ENCODE measurements around the gene NSMF. TPM values are rescaled to one million over a fixed set of nuclear protein-coding genes. Genes with fewer than 3 reads are reported as not detected.
A peak's percentile ranks its signal among the peaks of the same experiment; 100 is the strongest.

NSMF gene
- total RNA-seq, 1 donor: 22.4 TPM

DNA sequence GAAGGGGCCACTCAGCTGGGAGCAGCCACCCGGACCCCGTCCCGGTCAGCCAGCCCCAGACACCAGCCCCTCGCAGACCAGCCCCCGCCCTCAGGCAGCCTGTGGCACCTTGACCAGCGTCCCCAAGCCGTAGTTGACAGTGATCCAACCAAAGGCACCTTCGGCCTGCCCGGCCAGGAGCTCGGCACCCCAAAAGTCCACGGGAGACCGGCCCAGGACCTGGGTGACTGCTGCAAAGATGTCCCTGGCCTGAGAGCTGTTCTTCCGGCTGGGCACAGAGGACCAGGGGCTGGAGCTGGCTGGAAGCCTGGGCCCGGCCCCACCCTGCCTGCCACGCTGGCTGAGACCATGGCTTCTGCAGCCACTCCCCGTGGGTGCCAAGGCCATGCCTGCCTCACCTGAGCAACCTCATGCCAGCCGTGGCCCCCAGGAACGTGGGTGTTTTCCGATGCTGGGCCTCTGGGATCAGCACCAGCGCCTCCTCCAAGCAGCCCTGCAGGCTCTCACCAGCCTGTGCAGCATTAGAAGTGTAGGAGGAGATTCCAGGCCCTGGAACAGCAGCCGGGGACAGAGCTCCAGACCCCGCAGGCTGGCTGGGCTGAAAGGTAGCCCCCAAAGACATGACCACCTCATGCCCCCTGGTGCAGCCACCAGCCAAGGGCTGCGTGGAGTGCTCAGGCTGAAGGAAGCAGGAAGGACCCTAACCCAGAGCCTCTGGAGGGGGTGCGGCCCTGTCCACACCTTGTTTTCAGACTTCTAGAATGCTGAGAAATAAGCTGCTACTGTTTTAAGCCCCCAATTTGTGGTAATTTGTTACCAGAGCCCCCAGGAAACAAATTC lies 22.2 kb downstream of the NSMF start:
- Histone ChIP-seq H3K27ac (ENCODE audit: low read depth, low read length) (no peak overlapping the region), H3K9me3 (ENCODE audit: low read depth, low read length) (no peaks in the 10 kb centered on the region), H3K4me3 (ENCODE audit: insufficient read depth, low read length) (no peak overlapping the region), H3K4me2 (ENCODE audit: insufficient read depth, low read length) (no peak overlapping the region), H4K20me1 (ENCODE audit: insufficient read depth, low read length) (no peaks in the 10 kb centered on the region), H2AFZ (ENCODE audit: low read length) (no peak overlapping the region), H3K27me3 (ENCODE audit: insufficient read depth, low read length) (peaks cover 1% of the 10 kb centered on the region), H3K79me2 (ENCODE audit: insufficient read depth, low read length) (no peaks in the 10 kb centered on the region), H3K4me1 (ENCODE audit: insufficient read depth, low read length) (peaks cover 8% of the 10 kb centered on the region), H3K36me3 (ENCODE audit: insufficient read depth, low read length) (no peaks in the 10 kb centered on the region)
- TF ChIP-seq, protein P1, sequence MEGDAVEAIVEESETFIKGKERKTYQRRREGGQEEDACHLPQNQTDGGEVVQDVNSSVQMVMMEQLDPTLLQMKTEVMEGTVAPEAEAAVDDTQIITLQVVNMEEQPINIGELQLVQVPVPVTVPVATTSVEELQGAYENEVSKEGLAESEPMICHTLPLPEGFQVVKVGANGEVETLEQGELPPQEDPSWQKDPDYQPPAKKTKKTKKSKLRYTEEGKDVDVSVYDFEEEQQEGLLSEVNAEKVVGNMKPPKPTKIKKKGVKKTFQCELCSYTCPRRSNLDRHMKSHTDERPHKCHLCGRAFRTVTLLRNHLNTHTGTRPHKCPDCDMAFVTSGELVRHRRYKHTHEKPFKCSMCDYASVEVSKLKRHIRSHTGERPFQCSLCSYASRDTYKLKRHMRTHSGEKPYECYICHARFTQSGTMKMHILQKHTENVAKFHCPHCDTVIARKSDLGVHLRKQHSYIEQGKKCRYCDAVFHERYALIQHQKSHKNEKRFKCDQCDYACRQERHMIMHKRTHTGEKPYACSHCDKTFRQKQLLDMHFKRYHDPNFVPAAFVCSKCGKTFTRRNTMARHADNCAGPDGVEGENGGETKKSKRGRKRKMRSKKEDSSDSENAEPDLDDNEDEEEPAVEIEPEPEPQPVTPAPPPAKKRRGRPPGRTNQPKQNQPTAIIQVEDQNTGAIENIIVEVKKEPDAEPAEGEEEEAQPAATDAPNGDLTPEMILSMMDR (IDR thresholded peaks at IDR 0.05; ENCODE audit: extremely low read depth, low read depth, low read length): no peak
- no peak for DNase-seq (ENCODE audit: insufficient read length, low spot score, missing footprints)

DNA sequence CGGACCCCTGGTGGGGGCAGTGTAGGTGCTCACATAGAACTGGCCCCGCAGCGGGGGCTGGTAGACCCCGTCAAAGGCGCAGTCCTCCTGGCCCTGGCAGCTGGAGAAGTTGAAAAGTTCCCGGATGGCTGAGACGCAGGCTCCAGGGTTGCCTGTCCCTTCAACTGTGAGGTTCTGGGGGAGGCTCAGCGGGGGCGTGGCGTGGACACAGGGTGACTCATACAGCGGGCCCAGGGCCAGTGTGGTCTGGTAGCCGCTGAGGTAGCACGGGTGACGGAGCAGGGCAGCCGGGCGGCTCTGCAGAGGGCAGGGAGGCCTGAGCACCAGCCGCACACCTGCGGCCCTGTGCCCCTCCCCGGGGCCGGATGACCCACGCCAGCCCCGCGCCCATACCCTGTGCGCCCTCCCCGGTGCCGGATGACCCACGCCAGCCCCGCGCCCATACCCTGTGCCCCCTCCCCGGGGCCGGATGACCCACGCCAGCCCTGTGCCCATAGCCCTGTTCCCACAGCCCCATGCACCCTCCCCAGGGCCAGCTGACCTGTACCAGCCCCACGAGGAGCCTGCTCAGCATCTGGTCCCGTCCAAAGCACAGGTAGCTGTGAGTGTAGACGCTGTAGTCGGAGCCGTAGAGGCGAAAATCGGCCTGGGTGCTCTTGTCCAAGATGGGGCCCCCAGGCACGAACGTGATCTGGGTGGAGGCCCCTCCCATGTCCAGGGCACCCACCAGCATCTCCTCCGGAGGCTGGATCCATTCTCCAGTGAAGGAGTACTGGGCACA lies 23.0 kb downstream of the NSMF start:
- peak; percentile 100 for DNase-seq (ENCODE audit: insufficient read length, low spot score, missing footprints)
- Histone ChIP-seq H3K4me1 (ENCODE audit: insufficient read depth, low read length) (peaks cover 8% of the 10 kb centered on the region), H3K79me2 (ENCODE audit: insufficient read depth, low read length) (no peaks in the 10 kb centered on the region), H4K20me1 (ENCODE audit: insufficient read depth, low read length) (no peaks in the 10 kb centered on the region), H3K27me3 (ENCODE audit: insufficient read depth, low read length) (no peaks in the 10 kb centered on the region), H3K27ac (ENCODE audit: low read depth, low read length) (no peak overlapping the region), H3K9me3 (ENCODE audit: low read depth, low read length) (no peaks in the 10 kb centered on the region), H3K36me3 (ENCODE audit: insufficient read depth, low read length) (no peaks in the 10 kb centered on the region), H2AFZ (ENCODE audit: low read length) (peak overlapping the region; percentile 56), H3K4me3 (ENCODE audit: insufficient read depth, low read length) (no peak overlapping the region), H3K4me2 (ENCODE audit: insufficient read depth, low read length) (peak overlapping the region; percentile 9)
- TF ChIP-seq, protein P1 (IDR thresholded peaks at IDR 0.05; ENCODE audit: extremely low read depth, low read depth, low read length): no peak

DNA sequence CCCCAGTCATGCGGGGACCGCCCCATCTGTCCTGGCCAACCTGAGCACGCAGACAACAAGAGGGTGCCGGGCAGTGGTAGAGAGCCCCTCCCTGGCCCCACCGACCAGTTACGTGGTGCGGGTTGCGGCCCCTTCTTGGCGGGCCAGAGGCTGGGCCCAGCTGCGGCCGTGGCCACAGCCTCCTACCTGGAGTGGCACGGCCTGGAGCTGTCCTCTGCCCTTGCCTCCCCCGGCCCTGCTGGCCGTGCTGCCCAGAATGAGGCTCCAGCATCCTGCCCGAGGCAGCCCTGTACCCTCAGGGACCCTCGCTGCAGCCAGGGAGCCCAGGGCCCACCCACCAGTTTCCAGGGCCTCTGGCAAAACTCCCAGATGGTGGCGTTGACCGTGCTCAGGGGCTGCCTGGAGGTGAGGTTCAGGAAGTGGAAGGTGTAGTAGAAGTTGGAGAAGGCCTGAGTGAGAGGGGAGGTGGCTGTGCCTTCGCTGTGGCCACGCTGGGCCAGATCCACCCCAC lies 23.7 kb downstream of the NSMF start:
- Histone ChIP-seq H3K79me2 (ENCODE audit: insufficient read depth, low read length) (no peaks in the 10 kb centered on the region), H3K9me3 (ENCODE audit: low read depth, low read length) (no peaks in the 10 kb centered on the region), H3K4me2 (ENCODE audit: insufficient read depth, low read length) (no peak overlapping the region), H3K4me3 (ENCODE audit: insufficient read depth, low read length) (no peak overlapping the region), H2AFZ (ENCODE audit: low read length) (no peak overlapping the region), H3K4me1 (ENCODE audit: insufficient read depth, low read length) (peaks cover 8% of the 10 kb centered on the region), H3K27ac (ENCODE audit: low read depth, low read length) (no peak overlapping the region), H3K36me3 (ENCODE audit: insufficient read depth, low read length) (no peaks in the 10 kb centered on the region), H3K27me3 (ENCODE audit: insufficient read depth, low read length) (no peaks in the 10 kb centered on the region), H4K20me1 (ENCODE audit: insufficient read depth, low read length) (no peaks in the 10 kb centered on the region)
- TF ChIP-seq, protein P1 (IDR thresholded peaks at IDR 0.05; ENCODE audit: extremely low read depth, low read depth, low read length): no peak
- peak; percentile 83 for DNase-seq (ENCODE audit: insufficient read length, low spot score, missing footprints)
